GM12875 (cell line): ENCODE results near the gene TBCE.

Experiments used
- H3K4me3 ChIP-seq: one replicate; pipeline ENCODE4 v1.5.1; 2011; ENCODE audit warnings: low read depth, low read length, control low read depth
- CTCF ChIP-seq: IDR thresholded peaks from 2 replicates; pipeline ENCODE4 v1.5.1; 2011; ENCODE audit warnings: low read depth, mild to moderate bottlenecking, control low read depth, inconsistent platforms, low read length, moderate library complexity, borderline replicate concordance; ENCODE audit not compliant: insufficient read depth

The TBCE gene

GRCh38 chr1:235326719-235327558 lies 40.3 kb upstream of the TBCE start:
- no peak for TF ChIP-seq CTCF
- H3K4me3 ChIP-seq, result peak overlapping the region; percentile 96

GRCh38 chr1:235327559-235328270 lies 39.5 kb upstream of the TBCE start, which contains the start of gene ARID4B:
Gene ARID4B, minus strand, starts transcription at chr1:235328179. Its CDS starts 1,260 bp downstream, at chr1:235326919.
- peak within 1 kb of the TSS; percentile 96 for H3K4me3 ChIP-seq
- no peak for TF ChIP-seq CTCF

- 0 out of 2 replicates have a peak, but pooled peaks have one; percentile 7 for TF ChIP-seq CTCF
Observed at GRCh38 chr1:235328271-235329138, 38.7 kb upstream of the TBCE start, which contains the start of gene GGPS1. Gene GGPS1, plus strand, starts transcription at chr1:235328570. Its CDS starts 6,695 bp downstream, at chr1:235335265.

GRCh38 chr1:235329139-235329902 lies 37.9 kb upstream of the TBCE start:
- TF ChIP-seq CTCF, result 0 out of 2 replicates have a peak, but pooled peaks have one; percentile 1
- H3K4me3 ChIP-seq, result peak overlapping the region; percentile 62

More at GRCh38 chr1:235328271-235329138, 38.7 kb upstream of the TBCE start, which contains the start of gene GGPS1:
- H3K4me3 ChIP-seq, result peak within 1 kb of the TSS; percentile 96

GRCh38 chr1:235330918-235331285 lies 36.3 kb upstream of the TBCE start:
- TF ChIP-seq CTCF, result no peak
- no peak overlapping the region for H3K4me3 ChIP-seq

- TF ChIP-seq CTCF, result no peak
- no peak overlapping the region for H3K4me3 ChIP-seq
Observed at GRCh38 chr1:235331401-235331800, 35.8 kb upstream of the TBCE start.
